MCF 10A (cell line): ENCODE measurements around the gene KIRREL3. TPM values are rescaled to one million over a fixed set of nuclear protein-coding genes. Genes with fewer than 3 reads are reported as not detected.
A peak's percentile ranks its signal among the peaks of the same experiment; 100 is the strongest.

Experiments used
- BruUV-seq: library from RNA; stranded (reverse); fragments of 400-500 nt; replicated peaks from 2 replicates; lab custom pipeline; 2021; lab: Mats Ljungman, UMichigan
- CTCF ChIA-PET: fragments of 300-600 bp; sonication (Branson Sonifier 250); formaldehyde crosslinking; extraction: SDS; loops from one replicate; lab custom pipeline; 2021; ENCODE audit warnings: antibody characterized with exemption, inconsistent platforms; lab: Yijun Ruan, JAX
- POLR2A ChIA-PET: fragments of 300-600, 350-650 bp; sonication (Branson Sonifier 250); formaldehyde crosslinking; extraction: SDS; loops from one replicate; lab custom pipeline; 2020; ENCODE audit warnings: antibody characterized with exemption, inconsistent platforms; lab: Yijun Ruan, JAX
- DNase-seq: peaks from one replicate; pipeline ENCODE4 v3.0.0-alpha.2; 2018; ENCODE audit not compliant: unreplicated experiment
- H3K27ac Mint-ChIP-seq: one replicate; pipeline ENCODE4 v1.8.0; 2022; ENCODE audit warnings: mild to moderate bottlenecking, low read depth, mixed read lengths; ENCODE audit not compliant: unreplicated experiment
- H3K27me3 Mint-ChIP-seq: one replicate; pipeline ENCODE4 v1.8.0; 2022; ENCODE audit warnings: mixed read lengths; ENCODE audit not compliant: insufficient read depth, unreplicated experiment
- H3K36me3 Mint-ChIP-seq: one replicate; pipeline ENCODE4 v1.8.0; 2022; ENCODE audit warnings: mild to moderate bottlenecking, moderate library complexity, mixed read lengths; ENCODE audit not compliant: insufficient read depth, unreplicated experiment
- H3K4me1 Mint-ChIP-seq: one replicate; pipeline ENCODE4 v1.8.0; 2022; ENCODE audit warnings: mixed read lengths; ENCODE audit not compliant: insufficient read depth, unreplicated experiment
- H3K4me3 Mint-ChIP-seq: one replicate; pipeline ENCODE4 v1.8.0; 2022; ENCODE audit warnings: mild to moderate bottlenecking, moderate library complexity, mixed read lengths; ENCODE audit not compliant: unreplicated experiment
- H3K9me3 Mint-ChIP-seq: one replicate; pipeline ENCODE4 v1.8.0; 2022; ENCODE audit warnings: mixed read lengths; ENCODE audit not compliant: unreplicated experiment
- intact Hi-C: fragments of 100-400 bp; cut with micrococcal nuclease; formaldehyde crosslinking; loops from 2 replicates; pipeline ENCODE4 v1.14.1; 2022
- total RNA-seq: library from RNA; stranded (reverse); gene quantifications from 2 replicates; pipeline ENCODE4 v1.2.3, GENCODE V29; 2022
- TF ChIP-seq, protein P1 (sequence below): fragments of 200-600 bp; IDR thresholded peaks from one replicate; pipeline ENCODE4 v1.8.0; 2022; ENCODE audit warnings: antibody characterized with exemption, mild to moderate bottlenecking; ENCODE audit not compliant: unreplicated experiment

Gene KIRREL3
- total RNA-seq, 1 experiment from 2014 or later: not detected

- H3K36me3 Mint-ChIP-seq: no peaks in the 10 kb centered on the region
- no peaks in the 10 kb centered on the region for H3K9me3 Mint-ChIP-seq
- H3K4me3 Mint-ChIP-seq: peak overlapping the region; percentile 17
- H3K27me3 Mint-ChIP-seq: no peaks in the 10 kb centered on the region
- POLR2A ChIA-PET: interaction anchor here (0.6 to 1.0 kb wide), 2 partner anchors 24 to 135 kb away, joined by 3 to 4 read pairs; no protein-coding TSS in a partner anchor
- no TSS peak for BruUV-seq
- no peak for DNase-seq
- TF ChIP-seq, protein P1, sequence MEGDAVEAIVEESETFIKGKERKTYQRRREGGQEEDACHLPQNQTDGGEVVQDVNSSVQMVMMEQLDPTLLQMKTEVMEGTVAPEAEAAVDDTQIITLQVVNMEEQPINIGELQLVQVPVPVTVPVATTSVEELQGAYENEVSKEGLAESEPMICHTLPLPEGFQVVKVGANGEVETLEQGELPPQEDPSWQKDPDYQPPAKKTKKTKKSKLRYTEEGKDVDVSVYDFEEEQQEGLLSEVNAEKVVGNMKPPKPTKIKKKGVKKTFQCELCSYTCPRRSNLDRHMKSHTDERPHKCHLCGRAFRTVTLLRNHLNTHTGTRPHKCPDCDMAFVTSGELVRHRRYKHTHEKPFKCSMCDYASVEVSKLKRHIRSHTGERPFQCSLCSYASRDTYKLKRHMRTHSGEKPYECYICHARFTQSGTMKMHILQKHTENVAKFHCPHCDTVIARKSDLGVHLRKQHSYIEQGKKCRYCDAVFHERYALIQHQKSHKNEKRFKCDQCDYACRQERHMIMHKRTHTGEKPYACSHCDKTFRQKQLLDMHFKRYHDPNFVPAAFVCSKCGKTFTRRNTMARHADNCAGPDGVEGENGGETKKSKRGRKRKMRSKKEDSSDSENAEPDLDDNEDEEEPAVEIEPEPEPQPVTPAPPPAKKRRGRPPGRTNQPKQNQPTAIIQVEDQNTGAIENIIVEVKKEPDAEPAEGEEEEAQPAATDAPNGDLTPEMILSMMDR: no peak
- CTCF ChIA-PET: interaction anchor here (0.6 to 2.6 kb wide), 5 partner anchors 30 to 431 kb away, joined by 3 to 9 read pairs (median 4); no protein-coding TSS in a partner anchor
- H3K4me1 Mint-ChIP-seq: peaks cover 33% of the 10 kb centered on the region
- peak overlapping the region; percentile 65 for H3K27ac Mint-ChIP-seq
- intact Hi-C loops: loop anchor here (5.0 kb wide), 1 partner anchor 47 kb away; the partner anchor contains the start of gene ST3GAL4
Measured at GRCh38 chr11:126404367-126404766, 596.2 kb downstream of the KIRREL3 start.

DNA sequence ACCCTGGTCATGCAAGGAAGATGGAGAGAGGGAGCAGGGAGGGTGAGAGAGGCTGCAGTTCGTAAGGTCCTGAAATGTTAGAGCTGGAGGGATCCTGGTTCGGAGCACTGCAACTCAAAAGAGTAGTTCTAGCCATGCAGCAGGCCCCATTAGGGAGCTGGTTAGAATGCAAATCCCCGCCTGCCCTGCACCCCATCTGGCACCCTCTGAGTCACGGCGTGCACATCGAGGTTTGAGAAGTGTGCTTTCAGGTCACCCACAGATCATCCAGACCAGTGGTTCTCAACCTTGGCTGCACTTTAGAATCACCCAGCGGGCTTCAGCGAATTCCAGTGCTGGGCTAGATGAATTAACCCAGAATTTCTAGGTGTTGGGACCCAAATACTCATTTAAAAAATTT, 596.9 kb downstream of the KIRREL3 start:
- POLR2A ChIA-PET: interaction anchor here (0.6 to 1.8 kb wide), 9 partner anchors 9 to 134 kb away, joined by 3 to 23 read pairs (median 4); partner anchors contain the start of gene ST3GAL4
- Mint-ChIP-seq H3K27ac (peak overlapping the region; percentile 65), H3K36me3 (no peaks in the 10 kb centered on the region), H3K9me3 (no peaks in the 10 kb centered on the region), H3K27me3 (no peaks in the 10 kb centered on the region), H3K4me1 (peaks cover 33% of the 10 kb centered on the region), H3K4me3 (peak overlapping the region; percentile 8)
- TF ChIP-seq, protein P1: no peak
- CTCF ChIA-PET: interaction anchor here (0.6 to 2.6 kb wide), 5 partner anchors 35 to 110 kb away, joined by 3 to 9 read pairs (median 4); no protein-coding TSS in a partner anchor
- intact Hi-C loops: loop anchor here (5.0 kb wide), 1 partner anchor 46 kb away; the partner anchor contains the start of gene ST3GAL4
- DNase-seq: peak; percentile 68
- no TSS peak for BruUV-seq

- Mint-ChIP-seq H3K27ac (peak overlapping the region; percentile 65), H3K4me1 (peaks cover 33% of the 10 kb centered on the region), H3K9me3 (no peaks in the 10 kb centered on the region), H3K4me3 (peak overlapping the region; percentile 8), H3K36me3 (no peaks in the 10 kb centered on the region), H3K27me3 (no peaks in the 10 kb centered on the region)
- TF ChIP-seq, protein P1: no peak
- POLR2A ChIA-PET: interaction anchor here (0.7 to 1.8 kb wide), 8 partner anchors 9 to 97 kb away, joined by 3 to 23 read pairs (median 4); partner anchors contain the start of gene ST3GAL4
- peak; percentile 98 for DNase-seq
- intact Hi-C loops: loop anchor here (5.0 kb wide), 1 partner anchor 46 kb away; the partner anchor contains the start of gene ST3GAL4
- BruUV-seq: TSS peak; percentile 47
- CTCF ChIA-PET: interaction anchor here (1.0 to 2.6 kb wide), 4 partner anchors 35 to 109 kb away, joined by 3 to 9 read pairs (median 5); no protein-coding TSS in a partner anchor
Measured at GRCh38 chr11:126403022-126403581, 597.5 kb downstream of the KIRREL3 start.

DNA sequence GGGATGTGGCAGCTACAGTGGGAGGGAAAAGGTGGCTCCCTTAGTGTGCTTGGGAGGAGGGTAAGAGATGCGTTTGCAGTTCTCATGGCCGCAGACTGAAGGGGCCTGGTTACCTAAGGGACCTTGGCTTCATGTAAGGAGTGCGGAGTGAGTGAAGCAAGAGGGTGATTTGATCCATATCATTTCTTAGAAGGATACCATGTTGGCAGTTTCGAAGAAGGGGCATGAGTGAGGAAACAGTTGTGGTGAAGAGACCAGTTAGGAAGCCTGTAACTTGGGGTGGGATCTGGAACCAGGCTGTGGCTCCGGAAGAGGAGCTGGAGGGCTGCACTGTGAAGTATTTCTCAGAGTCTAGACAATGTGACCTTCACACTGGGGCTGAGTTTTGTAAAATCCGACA, 600.1 kb downstream of the KIRREL3 start:
- no peaks in the 10 kb centered on the region for H3K36me3 Mint-ChIP-seq
- CTCF ChIA-PET: interaction anchor here (0.5 to 1.4 kb wide), 4 partner anchors 17 to 90 kb away, joined by 3 to 8 read pairs (median 4); no protein-coding TSS in a partner anchor
- intact Hi-C loops: loop anchor here (5.0 kb wide), 1 partner anchor 43 kb away; the partner anchor contains the start of gene ST3GAL4
- H3K9me3 Mint-ChIP-seq: no peaks in the 10 kb centered on the region
- BruUV-seq: no TSS peak
- H3K4me3 Mint-ChIP-seq: no peak overlapping the region
- TF ChIP-seq, protein P1: no peak
- H3K27me3 Mint-ChIP-seq: no peaks in the 10 kb centered on the region
- no peak overlapping the region for H3K27ac Mint-ChIP-seq
- H3K4me1 Mint-ChIP-seq: peaks cover 28% of the 10 kb centered on the region
- no peak for DNase-seq
- POLR2A ChIA-PET: interaction anchor here (0.6 kb wide), 1 partner anchor 120 kb away, joined by 3 read pairs; no protein-coding TSS in a partner anchor
